Endothelial cell of umbilical vein (primary cell): Measurements from ENCODE around the gene TUBA1C.

Source experiments
- EZH2 ChIP-seq: IDR thresholded peaks from 2 replicates; pipeline ENCODE4 v1.6.1; 2012; ENCODE audit warnings: borderline replicate concordance, low read depth, mild to moderate bottlenecking, moderate library complexity, low read length, inconsistent platforms; ENCODE audit not compliant: severe bottlenecking
- FOS ChIP-seq: IDR thresholded peaks from 2 replicates; pipeline ENCODE4 v1.6.1; 2011; ENCODE audit warnings: mild to moderate bottlenecking, low read length, moderate library complexity, borderline replicate concordance; ENCODE audit not compliant: insufficient read depth
- GATA2 ChIP-seq: IDR thresholded peaks from 2 replicates; pipeline ENCODE4 v1.7.0; 2011; ENCODE audit warnings: low read depth, mild to moderate bottlenecking, moderate library complexity, mixed read lengths, low read length; ENCODE audit not compliant: insufficient read length, insufficient read depth
- JUN ChIP-seq: IDR thresholded peaks from 2 replicates; pipeline ENCODE4 v1.6.1; 2011; ENCODE audit warnings: borderline replicate concordance, low read depth; ENCODE audit not compliant: insufficient read length, insufficient read depth
- MYC ChIP-seq: IDR thresholded peaks from one replicate; pipeline ENCODE4 v1.6.1; 2011; ENCODE audit warnings: mild to moderate bottlenecking, low read depth, low read length
- POLR2A ChIP-seq: IDR thresholded peaks from 2 replicates; pipeline ENCODE4 v1.6.1; 2012; ENCODE audit warnings: low read depth, mild to moderate bottlenecking, control low read depth, low read length
- POLR2AphosphoS5 ChIP-seq: IDR thresholded peaks from 2 replicates; pipeline ENCODE4 v1.6.1; 2012; ENCODE audit warnings: low read depth, mild to moderate bottlenecking, control low read depth, low read length, moderate library complexity; ENCODE audit not compliant: insufficient read depth
- TF ChIP-seq, protein P1 (sequence below), 2 donors: IDR thresholded peaks; 1 replicate in 1 of 2; 2 replicates in 1 of 2; pipeline ENCODE4 v1.5.1; 2011; ENCODE audit warnings: low read length in 2 of 2, mild to moderate bottlenecking in 2 of 2, moderate library complexity in 2 of 2, control low read depth in 1 of 2, inconsistent platforms in 1 of 2, low read depth in 1 of 2; ENCODE audit not compliant: insufficient read depth in 1 of 2; ENCODE audit errors: extremely low read depth in 1 of 2
- TF ChIP-seq, protein P2 (sequence below): IDR thresholded peaks from 2 replicates; pipeline ENCODE4 v1.6.1; 2011; ENCODE audit not compliant: insufficient read depth, insufficient read length

DNA sequence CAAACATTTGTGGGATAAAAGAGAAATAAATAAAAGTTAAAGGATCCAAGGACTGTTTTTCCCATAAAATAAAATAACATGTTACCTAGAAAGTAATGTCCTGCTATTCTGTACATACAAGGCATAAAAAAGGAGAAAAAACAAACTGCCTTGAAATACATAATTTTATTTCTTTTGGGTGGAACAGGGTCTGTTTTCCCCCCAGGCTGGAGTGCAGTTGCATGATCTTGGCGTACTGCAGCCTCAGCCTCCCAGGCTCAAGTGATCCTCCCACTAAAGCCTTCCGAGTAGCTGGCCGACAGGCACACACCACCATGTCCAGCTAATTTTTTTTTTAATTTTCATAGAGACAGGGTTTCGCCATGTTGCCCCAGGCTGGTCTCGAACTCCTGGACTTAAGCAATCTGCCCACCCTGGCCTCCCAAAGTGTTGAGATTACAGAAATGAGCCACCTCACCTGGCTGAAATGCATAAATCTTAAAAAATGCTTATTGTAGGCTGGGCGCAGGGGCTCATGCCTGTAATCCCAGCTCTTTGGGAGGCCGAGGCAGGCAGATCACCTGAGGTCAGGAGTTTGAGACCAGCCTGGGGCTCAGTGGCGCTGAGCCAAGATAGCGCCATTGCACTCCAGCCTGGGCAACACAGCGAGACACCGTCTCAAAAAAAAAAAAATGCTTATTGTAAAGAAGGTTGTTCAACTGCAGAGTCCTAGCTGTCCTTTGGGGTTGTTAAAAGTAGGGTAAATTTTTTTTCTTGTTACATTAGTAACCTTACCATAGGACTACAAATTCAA, 4.1 kb upstream of the TUBA1C start:
- TF ChIP-seq, protein P1, sequence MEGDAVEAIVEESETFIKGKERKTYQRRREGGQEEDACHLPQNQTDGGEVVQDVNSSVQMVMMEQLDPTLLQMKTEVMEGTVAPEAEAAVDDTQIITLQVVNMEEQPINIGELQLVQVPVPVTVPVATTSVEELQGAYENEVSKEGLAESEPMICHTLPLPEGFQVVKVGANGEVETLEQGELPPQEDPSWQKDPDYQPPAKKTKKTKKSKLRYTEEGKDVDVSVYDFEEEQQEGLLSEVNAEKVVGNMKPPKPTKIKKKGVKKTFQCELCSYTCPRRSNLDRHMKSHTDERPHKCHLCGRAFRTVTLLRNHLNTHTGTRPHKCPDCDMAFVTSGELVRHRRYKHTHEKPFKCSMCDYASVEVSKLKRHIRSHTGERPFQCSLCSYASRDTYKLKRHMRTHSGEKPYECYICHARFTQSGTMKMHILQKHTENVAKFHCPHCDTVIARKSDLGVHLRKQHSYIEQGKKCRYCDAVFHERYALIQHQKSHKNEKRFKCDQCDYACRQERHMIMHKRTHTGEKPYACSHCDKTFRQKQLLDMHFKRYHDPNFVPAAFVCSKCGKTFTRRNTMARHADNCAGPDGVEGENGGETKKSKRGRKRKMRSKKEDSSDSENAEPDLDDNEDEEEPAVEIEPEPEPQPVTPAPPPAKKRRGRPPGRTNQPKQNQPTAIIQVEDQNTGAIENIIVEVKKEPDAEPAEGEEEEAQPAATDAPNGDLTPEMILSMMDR (IDR thresholded peaks at IDR 0.05; ENCODE audit: extremely low read depth in 1 of 2, insufficient read depth in 1 of 2, low read depth in 1 of 2, low read length in 2 of 2) = no peak
- no peak for TF ChIP-seq POLR2A
- TF ChIP-seq, protein P2, sequence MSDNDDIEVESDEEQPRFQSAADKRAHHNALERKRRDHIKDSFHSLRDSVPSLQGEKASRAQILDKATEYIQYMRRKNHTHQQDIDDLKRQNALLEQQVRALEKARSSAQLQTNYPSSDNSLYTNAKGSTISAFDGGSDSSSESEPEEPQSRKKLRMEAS = no peak
- TF ChIP-seq EZH2 = no peak
- no peak for TF ChIP-seq POLR2AphosphoS5
- TF ChIP-seq JUN = no peak
- TF ChIP-seq MYC = no peak
- TF ChIP-seq GATA2 = no peak
- no peak for TF ChIP-seq FOS
